Peyer's patch (tissue), 4 donors: ENCODE results near the gene MRPL14. TPM values are rescaled to one million over a fixed set of nuclear protein-coding genes. Genes with fewer than 3 reads are reported as not detected.
A peak's percentile ranks its signal among the peaks of the same experiment; 100 is the strongest.

Experiments used
- DNase-seq, 3 donors: peaks; one replicate each; pipeline ENCODE4 v3.0.0-alpha.2; 2017 to 2019
- H3K27ac ChIP-seq, 4 donors: fragments of 200-600 bp; sonication (generic); one replicate each; pipeline ENCODE4 v1.5.1; 2016 to 2019
- H3K27me3 ChIP-seq, 2 donors: fragments of 200-600 bp; sonication (generic); one replicate each; pipeline ENCODE4 v1.5.1; 2019
- H3K36me3 ChIP-seq, 3 donors: fragments of 200-600 bp; sonication (generic); one replicate each; pipeline ENCODE4 v1.5.1; 2016 to 2019
- H3K4me1 ChIP-seq, 4 donors: fragments of 200-600 bp; sonication (generic); one replicate each; pipeline ENCODE4 v1.5.1; 2016 to 2019
- H3K4me3 ChIP-seq, 4 donors: fragments of 200-600 bp; sonication (generic); 1 replicate in 3 of 4; 2 replicates in 1 of 4; pipeline ENCODE4 v1.5.1; 2016 to 2019; ENCODE audit warnings: mild to moderate bottlenecking in 1 of 4
- H3K9me3 ChIP-seq, 4 donors: fragments of 200-600 bp; sonication (generic); one replicate each; pipeline ENCODE4 v1.5.1; 2016 to 2019; ENCODE audit warnings: mild to moderate bottlenecking in 1 of 4
- POLR2A ChIP-seq, 2 donors: fragments of 450-650 bp; IDR thresholded peaks; one replicate each; pipeline ENCODE4 v1.5.1; 2017; ENCODE audit warnings: antibody characterized with exemption in 2 of 2, mild to moderate bottlenecking in 2 of 2, moderate library complexity in 2 of 2
- total RNA-seq, 4 donors: library from RNA; depleted of rRNA; stranded (reverse); fragments of >200 nt; gene quantifications; one replicate each; pipeline ENCODE4 v1.1.0, GENCODE V29; 2016
- TF ChIP-seq, protein P1 (sequence below), 6 experiments: fragments of 450-650 bp in 4 of 6; fragments of 200-600 bp in 2 of 6; sonication (generic) in 1 of 6; IDR thresholded peaks; one replicate each; pipeline ENCODE4 v1.5.1; 2017 to 2019; ENCODE audit warnings: antibody characterized with exemption in 6 of 6, mild to moderate bottlenecking in 3 of 6, moderate library complexity in 1 of 6

MRPL14 gene
- total RNA-seq, result 10 to 100 TPM; 35.5 to 51.1 (median 42.6) TPM

DNA sequence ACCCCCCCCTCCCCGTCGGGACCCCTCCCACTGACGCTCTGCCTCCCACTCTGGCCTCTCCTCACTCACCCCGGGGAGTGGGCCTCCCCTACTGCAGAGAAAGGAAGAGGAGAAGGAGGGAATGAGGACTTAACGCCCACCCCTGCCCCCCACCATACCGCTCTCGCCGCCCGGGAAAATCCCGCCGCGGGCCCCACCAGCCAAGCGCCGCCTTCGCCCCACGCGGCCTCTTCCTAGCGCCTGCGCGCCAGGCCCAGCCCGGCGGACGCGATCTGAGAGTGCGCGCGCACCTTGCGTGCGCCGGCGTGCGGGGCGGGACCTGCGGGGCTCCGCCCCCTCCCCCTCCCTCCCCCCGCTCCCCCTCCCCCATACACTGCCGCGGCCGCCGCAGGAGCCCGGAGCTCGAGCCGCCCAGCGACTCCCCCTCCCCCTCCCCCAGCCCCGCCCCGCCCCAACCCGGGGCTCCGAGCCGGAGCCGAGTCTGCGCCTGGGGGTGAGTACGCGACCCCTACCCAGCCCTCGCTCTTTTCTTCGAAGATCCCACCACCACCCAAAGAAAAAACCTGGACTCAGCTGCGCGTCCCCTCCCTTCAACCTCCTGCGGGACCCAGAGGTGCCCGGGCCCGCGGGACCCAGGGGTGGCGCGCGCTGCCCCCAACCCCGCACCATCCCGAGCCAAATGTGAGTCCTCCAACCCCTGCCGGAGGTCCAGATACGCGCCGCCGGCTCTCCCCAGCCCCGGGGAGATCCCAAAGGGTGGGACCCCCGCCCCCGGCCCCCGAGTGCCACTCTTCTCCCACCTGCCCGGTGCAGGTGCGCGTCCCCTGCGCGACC lies at the start of gene MRPL14, which contains the start of gene TMEM63B:
Gene MRPL14 (minus strand): TSS at position 267 of the 834 bp plus-strand sequence. CDS start 10,841 bp downstream, outside the sequence.
Gene TMEM63B (plus strand): TSS at position 369 of the 834 bp plus-strand sequence. CDS start 7,031 bp downstream, outside the sequence.
- Histone ChIP-seq H3K4me3 (peak within 1 kb of the TSS; percentile 59 to 98 (median 84)), H3K9me3 (no peaks in the 10 kb centered on the region), H3K36me3 (no peaks in the 10 kb centered on the region), H3K27ac (peak within 1 kb of the TSS; percentile 89 to 95 (median 92)), H3K27me3 (no peaks in the 10 kb centered on the region), H3K4me1 (peaks cover 5 to 57% (median 11%) of the 10 kb centered on the region in 4 donors)
- DNase-seq, result peak; percentile 77 to 94 (median 94)
- TF ChIP-seq POLR2A (IDR thresholded peaks at IDR 0.05), result peak; percentile 63 to 78
- TF ChIP-seq, protein P1, sequence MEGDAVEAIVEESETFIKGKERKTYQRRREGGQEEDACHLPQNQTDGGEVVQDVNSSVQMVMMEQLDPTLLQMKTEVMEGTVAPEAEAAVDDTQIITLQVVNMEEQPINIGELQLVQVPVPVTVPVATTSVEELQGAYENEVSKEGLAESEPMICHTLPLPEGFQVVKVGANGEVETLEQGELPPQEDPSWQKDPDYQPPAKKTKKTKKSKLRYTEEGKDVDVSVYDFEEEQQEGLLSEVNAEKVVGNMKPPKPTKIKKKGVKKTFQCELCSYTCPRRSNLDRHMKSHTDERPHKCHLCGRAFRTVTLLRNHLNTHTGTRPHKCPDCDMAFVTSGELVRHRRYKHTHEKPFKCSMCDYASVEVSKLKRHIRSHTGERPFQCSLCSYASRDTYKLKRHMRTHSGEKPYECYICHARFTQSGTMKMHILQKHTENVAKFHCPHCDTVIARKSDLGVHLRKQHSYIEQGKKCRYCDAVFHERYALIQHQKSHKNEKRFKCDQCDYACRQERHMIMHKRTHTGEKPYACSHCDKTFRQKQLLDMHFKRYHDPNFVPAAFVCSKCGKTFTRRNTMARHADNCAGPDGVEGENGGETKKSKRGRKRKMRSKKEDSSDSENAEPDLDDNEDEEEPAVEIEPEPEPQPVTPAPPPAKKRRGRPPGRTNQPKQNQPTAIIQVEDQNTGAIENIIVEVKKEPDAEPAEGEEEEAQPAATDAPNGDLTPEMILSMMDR (IDR thresholded peaks at IDR 0.05), result no peak

DNA sequence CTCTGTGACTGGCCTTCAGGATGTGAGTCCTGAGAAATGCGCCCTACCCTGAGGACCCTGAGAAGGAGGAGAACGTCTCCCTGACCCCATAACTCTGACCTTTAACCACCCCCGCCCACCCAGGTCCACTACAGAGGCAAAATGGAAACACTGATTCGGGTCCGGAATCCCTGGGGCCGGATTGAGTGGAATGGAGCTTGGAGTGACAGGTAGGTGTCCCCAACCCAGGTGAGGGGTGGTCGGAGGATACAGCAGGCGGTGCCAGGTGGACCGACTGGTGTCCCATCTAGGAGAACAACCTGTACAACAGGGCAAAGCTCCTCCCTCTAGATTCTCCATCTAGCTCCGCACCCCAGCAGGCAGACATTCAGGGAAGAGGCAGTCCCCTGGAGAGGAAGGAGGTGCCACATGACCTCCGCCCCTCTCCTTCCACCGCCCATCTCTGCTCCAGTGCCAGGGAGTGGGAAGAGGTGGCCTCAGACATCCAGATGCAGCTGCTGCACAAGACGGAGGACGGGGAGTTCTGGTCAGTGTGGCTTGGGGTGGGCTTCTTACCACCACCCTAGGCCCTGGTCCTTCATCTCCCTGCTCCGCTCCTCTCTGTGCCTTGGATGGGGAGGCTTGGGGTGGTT lies 49.0 kb upstream of the MRPL14 start:
- no peaks in the 10 kb centered on the region for H3K9me3 ChIP-seq
- H3K4me3 ChIP-seq, result no peak overlapping the region
- TF ChIP-seq, protein P1 (IDR thresholded peaks at IDR 0.05), result no peak
- no peak for TF ChIP-seq POLR2A (IDR thresholded peaks at IDR 0.05)
- peak overlapping the region in 1 of 4 donors; percentile 65 for H3K27ac ChIP-seq
- H3K27me3 ChIP-seq, result no peaks in the 10 kb centered on the region
- peaks cover 0 to 29% (median 0%) of the 10 kb centered on the region in 4 donors for H3K4me1 ChIP-seq
- H3K36me3 ChIP-seq, result no peaks in the 10 kb centered on the region
- no peak for DNase-seq

DNA sequence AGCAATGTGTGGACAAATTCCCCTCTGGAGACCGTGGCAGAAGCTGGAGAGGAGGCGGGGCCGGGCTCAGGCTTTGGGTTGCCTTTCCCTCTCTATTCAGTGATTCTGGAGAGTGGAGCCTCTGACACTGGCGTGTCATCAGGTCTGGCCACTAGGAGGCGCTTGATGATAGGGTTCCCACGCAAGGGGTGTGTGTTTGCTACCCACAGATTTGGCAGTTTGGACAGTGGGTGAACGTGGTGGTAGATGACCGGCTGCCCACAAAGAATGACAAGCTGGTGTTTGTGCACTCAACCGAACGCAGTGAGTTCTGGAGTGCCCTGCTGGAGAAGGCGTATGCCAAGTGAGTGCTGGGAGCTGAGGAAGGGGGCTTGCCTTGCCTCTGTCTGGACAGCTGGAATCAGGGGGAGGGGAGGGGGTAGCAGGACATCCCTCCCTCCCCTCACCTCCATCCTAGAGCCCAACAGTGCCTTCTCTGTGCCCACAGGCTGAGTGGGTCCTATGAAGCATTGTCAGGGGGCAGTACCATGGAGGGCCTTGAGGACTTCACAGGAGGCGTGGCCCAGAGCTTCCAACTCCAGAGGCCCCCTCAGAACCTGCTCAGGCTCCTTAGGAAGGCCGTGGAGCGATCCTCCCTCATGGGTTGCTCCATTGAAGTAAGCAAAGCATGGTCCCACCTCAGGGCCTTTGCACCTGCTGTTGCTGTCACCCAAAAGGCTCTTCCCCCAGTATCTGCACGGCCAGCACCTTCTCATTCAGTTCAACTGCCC lies 45.7 kb upstream of the MRPL14 start:
- Histone ChIP-seq H3K27ac (no peak overlapping the region), H3K4me3 (no peak overlapping the region), H3K4me1 (peaks cover 0 to 38% (median 0%) of the 10 kb centered on the region in 4 donors), H3K9me3 (no peaks in the 10 kb centered on the region), H3K27me3 (no peaks in the 10 kb centered on the region), H3K36me3 (no peaks in the 10 kb centered on the region)
- DNase-seq, result peak; percentile 81 to 93 (median 81)
- TF ChIP-seq, protein P1 (IDR thresholded peaks at IDR 0.05), result peak; percentile 78 to 91 (median 86)
- TF ChIP-seq POLR2A (IDR thresholded peaks at IDR 0.05), result no peak

DNA sequence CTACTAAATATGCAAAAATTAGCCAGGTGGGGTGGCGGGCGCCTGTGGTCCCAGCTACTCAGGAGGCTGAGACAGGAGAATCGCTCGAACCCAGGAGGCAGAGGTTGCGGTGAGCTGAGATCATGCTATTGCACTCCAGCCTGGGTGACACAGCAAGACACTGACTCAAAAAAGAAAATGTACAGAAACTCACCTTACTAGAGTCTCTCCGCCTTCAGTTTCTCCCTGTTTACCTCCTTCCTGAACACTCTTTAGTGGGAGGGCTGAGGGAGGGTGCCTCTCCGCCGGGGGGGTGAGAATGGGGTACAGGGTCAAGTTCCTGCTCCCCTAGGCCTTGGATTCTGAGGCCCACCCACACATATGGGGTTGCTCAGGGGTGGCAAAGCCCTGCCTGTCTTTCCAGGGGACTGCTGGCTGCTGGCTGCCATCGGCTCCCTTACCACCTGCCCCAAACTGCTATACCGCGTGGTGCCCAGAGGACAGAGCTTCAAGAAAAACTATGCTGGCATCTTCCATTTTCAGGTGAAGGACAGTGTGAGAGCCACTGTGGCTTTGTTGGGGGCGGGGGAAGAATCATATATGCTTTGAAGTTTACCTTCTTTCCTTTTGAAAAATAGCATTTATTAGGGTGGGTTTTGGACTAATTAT lies 44.8 kb upstream of the MRPL14 start:
- no peaks in the 10 kb centered on the region for H3K27me3 ChIP-seq
- DNase-seq, result no peak
- H3K4me3 ChIP-seq, result no peak overlapping the region
- peaks cover 0 to 32% (median 0%) of the 10 kb centered on the region in 4 donors for H3K4me1 ChIP-seq
- no peak overlapping the region for H3K27ac ChIP-seq
- TF ChIP-seq, protein P1 (IDR thresholded peaks at IDR 0.05), result no peak
- TF ChIP-seq POLR2A (IDR thresholded peaks at IDR 0.05), result no peak
- H3K9me3 ChIP-seq, result no peaks in the 10 kb centered on the region
- H3K36me3 ChIP-seq, result no peaks in the 10 kb centered on the region
